ENCODE data around the gene SLC47A1.
"Not testable (repeated sequence)": the region's sequence is repeated elsewhere in the genome, so short reads cannot be mapped to it uniquely, and the experiment has no call there.

The SLC47A1 gene

GRCh38 chr17:19519388-19520291 is 14.0 kb upstream of the SLC47A1 start:
- DNase-seq: not testable (repeated sequence)

- DNase-seq: no peak
These were observed 13.0 kb upstream of the SLC47A1 start for GRCh38 chr17:19520641-19521040.

DNA sequence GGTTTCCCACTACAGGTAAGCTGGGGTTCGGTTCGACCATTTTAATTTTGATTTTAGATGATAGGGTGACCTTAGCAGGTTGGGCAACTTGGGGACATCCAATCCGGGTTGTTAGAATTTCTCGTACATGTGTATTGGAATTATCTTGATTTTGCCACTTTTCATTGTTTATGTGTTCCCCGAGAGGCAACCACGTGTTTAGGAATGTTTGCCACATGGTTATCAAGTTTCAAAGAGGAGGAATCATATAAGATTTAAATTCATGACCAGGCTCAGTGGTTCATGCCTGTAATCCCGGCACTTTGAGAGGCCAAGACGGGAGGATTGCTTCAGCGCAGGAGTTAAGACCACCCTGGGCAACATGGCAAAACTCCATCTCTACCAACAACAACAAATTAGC is 10.0 kb upstream of the SLC47A1 start:
- no peak for DNase-seq

DNA sequence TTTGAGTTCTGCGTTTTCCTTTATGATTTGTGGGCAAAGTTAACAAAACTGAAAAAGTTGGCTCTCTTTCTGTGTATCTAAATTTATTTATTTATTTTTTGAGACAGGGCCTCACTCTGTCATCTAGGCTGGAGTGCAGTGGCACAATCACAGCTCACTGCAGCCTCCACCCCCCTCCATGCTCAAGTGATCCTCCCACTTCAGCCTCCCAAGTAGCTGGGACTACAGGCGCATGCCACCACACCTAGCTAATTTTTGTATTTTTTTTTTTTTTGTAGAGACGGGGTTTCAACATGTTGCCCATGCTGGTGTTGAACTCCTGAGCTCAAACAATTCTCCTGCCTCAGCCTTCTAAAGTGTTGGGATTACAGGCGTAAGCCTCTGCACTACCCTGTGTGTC is 6.7 kb upstream of the SLC47A1 start:
- not testable (repeated sequence) for DNase-seq

GRCh38 chr17:19531780-19532501 is 1.7 kb upstream of the SLC47A1 start:
- no peak for DNase-seq

GRCh38 chr17:19533036-19533717 is 477 bp upstream of the SLC47A1 start:
- DNase-seq: no peak

- no peak for DNase-seq
These were observed 1.0 kb downstream of the SLC47A1 start for GRCh38 chr17:19534562-19535149.

DNA sequence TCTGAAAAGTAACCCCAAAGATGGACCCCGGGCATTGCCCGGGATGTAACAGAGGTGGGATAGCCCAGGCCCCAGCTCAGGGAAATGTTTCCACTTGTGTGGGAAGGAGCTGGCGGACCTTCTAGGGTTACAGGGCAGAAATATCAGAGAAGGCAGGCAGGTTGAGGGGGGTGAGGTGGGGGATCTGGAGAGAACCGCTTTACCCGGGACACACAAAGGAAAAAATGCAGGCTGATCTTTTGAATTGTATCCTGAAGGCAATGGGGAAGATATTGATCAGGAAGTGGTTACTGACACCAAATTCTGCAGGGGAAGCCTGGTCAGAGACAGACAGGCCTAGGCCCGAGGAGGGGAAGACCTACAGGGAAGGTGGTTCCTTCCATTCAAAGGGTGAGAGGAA is 3.5 kb downstream of the SLC47A1 start:
- DNase-seq: no peak

DNA sequence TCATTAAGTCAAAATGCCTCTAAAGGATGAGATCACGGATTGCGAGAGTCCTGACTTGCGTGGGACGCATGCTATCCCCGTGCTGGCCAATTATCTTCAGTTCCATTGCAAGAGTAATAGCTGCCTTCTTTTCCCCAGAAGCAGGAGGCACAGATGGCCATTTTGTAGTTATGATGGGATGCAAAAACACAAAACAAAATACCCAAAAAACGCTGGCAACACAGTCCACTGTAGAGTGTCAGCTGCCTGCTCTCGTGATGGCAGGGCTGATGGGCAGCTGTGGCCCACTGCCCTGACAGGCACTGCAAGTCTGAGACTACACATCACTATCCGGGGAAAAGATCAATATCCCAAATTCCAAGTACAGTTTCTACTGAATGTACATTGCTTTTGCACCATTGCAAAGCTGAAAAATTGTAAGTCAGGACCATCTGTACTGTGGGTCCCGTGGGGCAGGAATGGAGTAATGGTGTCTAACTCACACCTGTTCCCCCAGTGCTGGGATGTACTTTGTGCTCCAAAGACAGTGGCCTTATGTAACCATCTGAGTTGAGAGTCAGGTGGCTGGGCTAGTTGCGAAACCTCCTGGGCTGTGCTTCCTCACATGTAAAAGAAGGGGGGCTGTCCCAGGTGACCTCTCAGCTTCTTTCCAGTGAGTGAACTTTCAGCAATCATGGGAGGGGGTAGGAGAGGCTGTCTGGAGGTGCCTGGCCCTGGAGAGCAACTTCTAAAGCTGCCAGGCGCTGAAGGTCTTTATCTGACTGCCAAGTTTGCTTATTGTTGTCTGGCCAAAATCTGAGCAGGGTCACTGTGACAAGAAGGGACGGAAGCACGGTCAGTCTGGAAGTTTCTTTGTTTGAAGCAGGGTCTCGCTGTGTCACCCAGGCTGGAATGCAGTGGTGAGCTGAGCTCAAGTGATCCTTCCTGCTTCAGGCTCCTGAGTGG is 4.7 kb downstream of the SLC47A1 start:
- DNase-seq: peak in 10 of 51 donors; percentile 4 to 56 (median 18)

DNA sequence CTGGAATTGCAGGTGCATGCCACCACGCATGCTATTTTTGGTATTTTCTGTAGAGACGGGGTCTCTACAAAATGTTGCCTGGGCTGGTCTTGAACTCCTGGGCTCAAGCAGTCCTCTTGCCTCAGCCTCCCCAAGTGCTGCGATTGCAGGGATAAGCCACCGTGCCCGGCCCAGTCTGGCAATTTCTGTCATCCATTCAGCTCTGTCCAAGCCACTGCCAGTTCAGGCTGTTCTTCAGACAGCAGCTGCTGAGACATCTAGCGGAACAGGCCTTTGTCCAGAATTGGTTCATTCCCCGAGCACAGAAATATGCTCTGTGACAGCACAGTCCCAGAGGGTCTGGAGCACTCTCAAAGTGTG is 5.4 kb downstream of the SLC47A1 start:
- peak in 11 of 51 donors; percentile 3 to 24 (median 15) for DNase-seq

GRCh38 chr17:19539841-19540311 is 6.2 kb downstream of the SLC47A1 start:
- no peak for DNase-seq

GRCh38 chr17:19540706-19541370 is 7.2 kb downstream of the SLC47A1 start:
- DNase-seq: no peak

GRCh38 chr17:19541445-19541844 is 7.8 kb downstream of the SLC47A1 start:
- no peak for DNase-seq

- DNase-seq: no peak
These were observed 8.6 kb downstream of the SLC47A1 start for GRCh38 chr17:19542247-19542646.

GRCh38 chr17:19544366-19544765 is 10.7 kb downstream of the SLC47A1 start:
- DNase-seq: no peak

DNA sequence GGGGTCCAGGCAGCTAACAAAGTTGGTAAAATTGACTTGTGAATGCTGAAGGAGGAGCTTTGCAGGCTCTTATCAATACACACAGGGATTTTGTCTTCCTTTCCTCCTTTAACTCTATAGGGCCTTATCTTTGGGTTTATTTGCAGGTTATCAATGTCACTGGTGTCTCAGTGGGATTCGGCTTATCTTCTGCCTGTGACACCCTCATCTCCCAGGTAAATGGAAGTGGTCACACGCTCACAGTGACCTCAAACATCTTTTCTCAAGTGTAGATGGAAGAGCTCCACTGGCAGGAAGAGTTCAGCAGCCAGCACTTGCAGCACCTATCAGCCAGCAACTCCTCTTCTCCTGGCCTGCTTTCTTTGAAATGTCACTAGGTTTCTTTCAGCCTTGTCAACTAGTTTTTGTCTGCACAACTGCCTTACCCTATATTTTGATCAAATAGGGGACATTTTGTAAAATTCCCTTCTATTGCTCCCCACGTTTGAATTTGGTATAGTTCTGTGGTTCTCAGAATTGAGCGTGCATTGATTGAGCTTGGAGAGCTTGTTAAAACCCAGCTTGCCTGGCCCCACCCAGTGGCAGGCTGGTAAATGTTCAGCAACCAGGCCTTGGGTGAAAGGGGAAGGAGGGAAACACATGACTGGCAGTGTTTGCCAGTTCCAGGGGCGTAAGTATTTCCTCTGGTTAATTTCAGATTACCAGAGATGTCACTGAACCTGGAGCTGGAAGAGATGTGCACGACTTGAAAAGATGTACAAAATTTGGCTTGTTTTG is 12.8 kb downstream of the SLC47A1 start:
- peak in 12 of 51 donors; percentile 1 to 47 (median 20) for DNase-seq

DNA sequence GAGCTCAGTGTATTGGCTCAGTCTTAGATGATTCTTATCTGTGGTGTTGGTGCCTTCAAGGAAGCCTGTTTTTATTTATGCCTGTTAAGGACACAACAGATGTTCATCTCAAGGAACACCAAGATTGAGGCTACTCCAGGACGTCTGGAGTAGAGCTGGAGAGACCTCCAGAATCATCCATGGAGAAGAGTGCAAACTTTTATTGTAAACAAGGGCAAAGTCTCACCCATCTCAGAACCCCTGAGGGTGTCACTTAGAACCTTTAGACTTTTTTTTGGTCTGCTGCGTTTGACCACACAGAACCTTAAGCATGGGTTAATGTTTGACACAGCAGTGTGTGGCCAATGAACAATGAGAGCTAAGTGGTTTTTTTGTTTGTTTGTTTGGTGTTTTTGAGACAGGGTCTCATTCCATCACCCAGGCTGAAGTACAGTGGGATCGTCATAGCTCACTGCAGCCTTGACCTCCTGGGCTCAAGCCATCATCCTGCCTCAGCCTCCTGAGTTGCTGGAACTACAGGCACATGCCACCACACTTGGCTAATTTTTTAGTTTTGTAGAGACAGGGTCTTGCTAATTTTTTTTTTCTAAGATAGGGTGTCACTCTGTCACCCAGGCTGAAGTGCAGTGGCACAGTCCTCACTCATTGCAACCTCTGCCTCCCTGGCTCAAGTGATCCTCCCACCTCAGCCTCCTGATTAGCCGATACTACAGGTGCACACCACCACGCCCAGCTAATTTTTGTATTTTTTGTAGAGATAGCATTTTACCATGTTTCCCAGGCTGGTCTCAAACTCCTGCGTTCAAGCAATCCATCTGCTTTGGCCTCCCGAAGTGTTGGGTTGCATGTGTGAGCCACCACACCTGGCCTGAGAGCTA is 16.3 kb downstream of the SLC47A1 start:
- no peak for DNase-seq

DNA sequence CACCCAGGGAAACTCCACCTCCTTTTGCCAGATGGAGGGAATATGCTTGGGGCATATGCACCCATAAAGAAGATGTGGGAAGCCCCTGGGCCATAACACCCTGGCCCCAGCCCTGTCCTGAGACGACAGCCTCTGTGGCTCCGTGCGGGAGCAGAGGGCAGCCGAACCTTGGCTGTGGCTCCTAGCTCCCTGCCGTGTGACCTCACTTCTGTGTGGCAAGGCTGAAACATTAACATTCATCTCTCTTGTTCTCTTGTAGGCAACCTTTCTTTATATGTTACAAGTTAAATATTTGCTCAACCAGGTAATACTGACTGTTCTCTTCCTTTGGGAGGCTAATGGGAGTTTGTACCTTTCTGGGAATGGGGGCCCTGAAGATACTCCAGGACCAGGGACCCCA is 17.5 kb downstream of the SLC47A1 start:
- DNase-seq: no peak
